ENCODE measurements around the gene PIKFYVE.
"Not testable (repeated sequence)": the region's sequence is repeated elsewhere in the genome, so short reads cannot be mapped to it uniquely, and the experiment has no call there.

PIKFYVE gene

DNA sequence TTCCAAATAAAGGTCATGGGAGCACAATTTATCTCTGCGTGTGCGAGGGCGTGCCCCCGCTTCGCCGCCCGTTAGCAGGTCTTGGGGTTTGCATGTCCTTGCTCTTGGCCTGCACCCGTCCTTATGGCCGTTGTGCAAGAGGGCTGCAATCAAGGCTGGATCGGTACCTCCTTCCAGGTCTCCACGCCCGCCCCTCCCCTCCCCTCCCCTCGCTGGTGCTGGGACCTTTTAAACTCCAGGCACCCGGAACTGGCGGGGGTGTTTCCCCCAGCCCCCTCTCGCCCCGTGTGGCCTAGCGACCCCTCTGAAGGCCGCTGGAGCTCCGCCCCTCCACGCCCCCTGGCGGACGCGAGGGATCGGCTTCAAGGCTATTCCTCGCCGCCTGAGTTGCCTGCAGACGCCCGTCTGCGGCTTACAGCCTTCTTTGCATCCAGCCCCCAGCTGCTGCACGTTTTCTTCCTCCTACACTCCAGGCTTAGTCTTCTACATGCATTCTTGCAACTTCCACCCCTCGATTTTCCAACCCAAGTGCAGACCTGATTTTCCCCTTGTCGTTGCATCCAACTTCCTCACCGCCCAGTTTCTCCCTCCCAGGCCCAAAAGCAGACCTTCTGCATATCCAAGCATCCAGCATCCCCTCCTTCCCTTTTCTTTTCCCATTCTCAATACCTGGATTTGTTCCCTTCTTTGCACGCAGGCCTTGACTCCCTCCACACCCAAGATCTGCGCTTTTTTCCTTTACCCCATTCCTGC is 11.8 kb upstream of the PIKFYVE start:
- in situ Hi-C loops (cut with HindIII; ENCODE audit: low sequenced_read_pairs): no loop called here
- TF ChIP-seq, protein P1, sequence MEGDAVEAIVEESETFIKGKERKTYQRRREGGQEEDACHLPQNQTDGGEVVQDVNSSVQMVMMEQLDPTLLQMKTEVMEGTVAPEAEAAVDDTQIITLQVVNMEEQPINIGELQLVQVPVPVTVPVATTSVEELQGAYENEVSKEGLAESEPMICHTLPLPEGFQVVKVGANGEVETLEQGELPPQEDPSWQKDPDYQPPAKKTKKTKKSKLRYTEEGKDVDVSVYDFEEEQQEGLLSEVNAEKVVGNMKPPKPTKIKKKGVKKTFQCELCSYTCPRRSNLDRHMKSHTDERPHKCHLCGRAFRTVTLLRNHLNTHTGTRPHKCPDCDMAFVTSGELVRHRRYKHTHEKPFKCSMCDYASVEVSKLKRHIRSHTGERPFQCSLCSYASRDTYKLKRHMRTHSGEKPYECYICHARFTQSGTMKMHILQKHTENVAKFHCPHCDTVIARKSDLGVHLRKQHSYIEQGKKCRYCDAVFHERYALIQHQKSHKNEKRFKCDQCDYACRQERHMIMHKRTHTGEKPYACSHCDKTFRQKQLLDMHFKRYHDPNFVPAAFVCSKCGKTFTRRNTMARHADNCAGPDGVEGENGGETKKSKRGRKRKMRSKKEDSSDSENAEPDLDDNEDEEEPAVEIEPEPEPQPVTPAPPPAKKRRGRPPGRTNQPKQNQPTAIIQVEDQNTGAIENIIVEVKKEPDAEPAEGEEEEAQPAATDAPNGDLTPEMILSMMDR (IDR thresholded peaks at IDR 0.05; ENCODE audit: low read depth, low read length, missing control alignments): peak; percentile 84
- H3K4me3 ChIP-seq (ENCODE audit: low read depth, low read length): peak overlapping the region; percentile 68
- no peak for DNase-seq (ENCODE audit: low read depth)

DNA sequence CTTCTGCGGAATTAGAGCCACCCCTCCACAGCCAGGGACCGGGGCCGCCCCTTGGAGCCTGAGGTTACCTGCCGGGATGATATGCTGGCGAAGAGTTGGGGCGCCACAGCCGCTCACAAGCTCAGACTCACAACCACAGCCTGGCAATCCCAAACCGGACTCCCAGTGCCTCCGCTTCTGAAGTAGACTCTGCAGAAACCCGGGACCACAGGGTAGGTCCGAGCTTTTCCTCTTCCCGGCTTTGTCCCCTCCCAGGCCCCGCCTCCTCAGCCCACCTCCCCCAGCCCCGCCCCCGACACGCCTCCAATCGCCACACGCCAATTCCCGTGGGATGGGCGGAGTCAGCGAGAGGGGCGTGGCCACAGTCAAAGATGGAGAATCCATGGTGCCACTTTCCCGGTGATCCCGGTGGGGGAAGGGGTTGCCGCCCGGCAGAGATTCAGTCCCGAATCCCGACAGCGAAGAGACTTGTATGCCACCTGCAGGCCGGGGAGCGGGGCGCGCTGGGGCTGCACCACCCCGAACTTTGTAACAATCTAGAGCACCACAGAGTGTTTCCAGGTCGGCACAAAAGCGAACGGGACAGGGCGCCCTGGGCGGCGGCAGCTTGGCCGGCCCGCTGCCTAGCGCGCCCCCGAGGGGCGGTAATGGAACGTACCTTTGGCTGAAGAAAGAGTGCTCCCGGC is 11.0 kb upstream of the PIKFYVE start, which contains the start of gene IDH1:
TSS of gene IDH1 (minus strand) at position 201 of the 686 bp plus-strand sequence. CDS start 3,520 bp downstream, outside the sequence.
- DNase-seq (ENCODE audit: low read depth): peak; percentile 81
- in situ Hi-C loops (cut with HindIII; ENCODE audit: low sequenced_read_pairs): no loop called here
- TF ChIP-seq, protein P1 (IDR thresholded peaks at IDR 0.05; ENCODE audit: low read depth, low read length, missing control alignments): peak; percentile 57
- H3K4me3 ChIP-seq (ENCODE audit: low read depth, low read length): peak within 1 kb of the TSS; percentile 68

DNA sequence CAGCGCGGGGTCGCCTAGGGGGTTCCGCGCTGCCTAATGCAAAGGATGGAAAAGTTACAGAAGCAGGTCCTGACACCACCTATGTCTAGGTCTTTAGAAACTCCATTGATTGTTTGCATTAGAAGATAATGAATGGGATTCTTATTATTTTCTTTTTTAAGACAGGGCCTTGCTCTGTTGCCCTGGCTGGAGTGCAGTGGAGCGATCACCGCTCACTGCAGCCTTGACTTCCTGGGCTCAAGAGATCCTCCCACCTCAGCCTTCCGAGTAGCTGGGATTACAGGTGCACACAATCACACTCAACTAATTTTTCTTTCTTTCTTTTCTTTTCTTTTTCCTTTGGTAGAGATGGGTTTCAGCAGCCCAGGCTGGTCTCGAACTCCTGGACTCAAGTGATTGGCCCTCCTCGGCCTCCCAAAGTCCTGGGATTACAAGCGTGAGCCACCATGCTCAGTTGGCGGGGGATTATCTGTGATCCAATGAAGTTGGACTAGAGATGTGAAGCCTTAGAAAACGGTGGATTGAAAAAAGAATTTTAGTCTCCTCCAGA is 10.4 kb upstream of the PIKFYVE start:
- no peak for DNase-seq (ENCODE audit: low read depth)
- H3K4me3 ChIP-seq (ENCODE audit: low read depth, low read length): peak overlapping the region; percentile 68
- in situ Hi-C loops (cut with HindIII; ENCODE audit: low sequenced_read_pairs): no loop called here
- TF ChIP-seq, protein P1 (IDR thresholded peaks at IDR 0.05; ENCODE audit: low read depth, low read length, missing control alignments): no peak

DNA sequence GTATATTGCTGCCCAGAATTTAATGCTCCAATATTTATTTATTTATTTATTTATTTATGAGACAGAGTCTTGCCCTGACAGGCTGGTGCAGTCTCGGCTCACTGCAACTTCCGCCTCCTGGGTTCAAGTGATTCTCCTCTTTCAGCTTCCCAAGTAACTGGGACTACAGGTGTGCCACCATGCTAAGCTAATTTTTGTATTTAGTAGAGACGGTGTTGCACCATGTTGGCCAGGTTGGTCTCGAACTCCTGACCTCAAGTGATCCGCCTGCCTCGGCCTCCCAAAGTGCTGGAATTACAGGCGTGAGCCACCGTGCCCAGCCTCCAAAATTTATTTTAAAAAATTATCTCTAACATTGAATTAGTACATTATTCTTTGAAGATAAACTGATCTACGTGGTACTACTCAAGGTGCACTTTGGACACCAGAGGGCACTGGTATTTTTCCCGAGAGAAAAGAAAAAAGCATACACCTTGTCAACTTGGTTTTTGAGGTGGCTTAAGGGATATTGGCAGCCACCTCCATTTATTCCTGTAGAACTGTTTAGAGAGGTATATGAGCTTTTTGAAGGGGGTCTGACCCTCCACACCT is 9.8 kb upstream of the PIKFYVE start:
- in situ Hi-C loops (cut with HindIII; ENCODE audit: low sequenced_read_pairs): no loop called here
- H3K4me3 ChIP-seq (ENCODE audit: low read depth, low read length): no peak overlapping the region
- no peak for DNase-seq (ENCODE audit: low read depth)
- TF ChIP-seq, protein P1 (IDR thresholded peaks at IDR 0.05; ENCODE audit: low read depth, low read length, missing control alignments): peak; percentile 14

DNA sequence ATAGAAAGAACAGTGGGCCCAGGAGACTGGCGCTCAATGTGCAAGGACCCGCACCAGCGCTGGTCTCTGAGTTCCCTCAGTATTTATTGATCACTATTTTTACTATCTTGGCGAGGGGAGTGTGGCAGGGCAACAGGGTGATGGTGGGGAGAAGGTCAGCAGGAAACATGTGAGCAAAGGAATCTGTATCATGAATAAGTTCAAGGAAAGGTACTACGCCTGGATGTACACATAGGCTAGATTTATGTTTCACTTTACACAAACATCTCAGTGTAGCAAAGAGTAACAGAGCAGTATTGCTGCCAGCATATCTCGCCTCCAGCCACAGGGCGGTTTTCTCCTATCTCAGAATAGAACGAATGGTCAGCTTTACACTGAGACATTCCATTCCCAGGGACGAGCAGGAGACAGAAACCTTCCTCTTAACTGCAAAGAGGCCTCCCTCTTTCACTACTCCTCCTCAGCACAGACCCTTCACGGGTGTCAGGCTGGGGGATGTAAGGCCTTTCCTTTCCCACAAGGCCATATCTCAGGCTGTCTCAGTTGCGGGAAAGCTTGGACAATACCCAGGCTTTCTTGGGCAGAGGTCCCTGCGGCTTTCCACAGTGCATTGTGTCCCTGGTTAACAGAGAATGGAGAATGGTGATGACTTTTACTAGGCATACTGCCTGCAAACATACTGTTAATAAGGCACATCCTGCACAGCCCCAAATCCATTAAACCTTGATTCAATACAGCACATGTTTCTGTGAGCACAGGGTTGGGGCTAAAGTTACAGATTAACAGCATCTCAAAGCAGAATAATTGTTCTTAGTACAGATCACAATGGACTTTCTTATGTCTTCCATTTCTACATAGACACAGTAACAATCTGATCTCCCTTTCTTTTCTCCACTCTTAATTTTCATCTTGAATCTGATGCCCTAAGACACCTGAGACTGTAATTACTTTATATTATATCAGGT is 8.9 kb upstream of the PIKFYVE start:
- H3K4me3 ChIP-seq (ENCODE audit: low read depth, low read length); in situ Hi-C loops (cut with HindIII; ENCODE audit: low sequenced_read_pairs); DNase-seq (ENCODE audit: low read depth): not testable (repeated sequence)

DNA sequence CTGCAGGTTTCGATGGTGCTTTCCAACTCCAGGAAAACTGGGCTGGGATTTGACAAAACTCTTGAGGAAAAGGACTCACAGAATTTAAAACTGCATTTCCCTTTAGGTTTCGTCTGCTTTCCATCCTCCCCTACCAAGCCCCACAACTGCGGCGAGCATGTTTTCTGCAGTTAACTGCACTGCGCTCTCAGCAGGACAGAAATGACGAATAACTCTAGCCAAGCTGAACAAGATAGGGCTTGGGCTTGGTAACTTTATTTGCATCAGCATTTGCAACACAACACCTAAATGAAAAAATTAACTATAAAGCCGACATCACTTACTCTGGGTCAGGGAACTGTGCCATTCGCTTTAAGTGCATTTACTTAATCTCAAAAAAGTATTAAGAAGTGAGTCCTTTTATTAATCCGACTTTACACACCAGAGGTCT is 669 bp upstream of the PIKFYVE start:
- no peak for DNase-seq (ENCODE audit: low read depth)
- H3K4me3 ChIP-seq (ENCODE audit: low read depth, low read length): peak overlapping the region; percentile 82
- in situ Hi-C loops (cut with HindIII; ENCODE audit: low sequenced_read_pairs): no loop called here

More for the DNA sequence above, 669 bp upstream of the PIKFYVE start:
- TF ChIP-seq, protein P1 (IDR thresholded peaks at IDR 0.05; ENCODE audit: low read depth, low read length, missing control alignments): no peak

All from astrocyte of the cerebellum (primary cell).